ENCODE data around the gene TNFRSF1B.

The TNFRSF1B gene

GRCh38 chr1:12189328-12189682 lies 22.5 kb downstream of the TNFRSF1B start:
- Histone ChIP-seq H4K20me1 (ENCODE audit: insufficient read depth, low read length) (no peaks in the 10 kb centered on the region), H3K27ac (ENCODE audit: low read length) (no peak overlapping the region), H3K27me3 (replicated peaks; ENCODE audit: insufficient read depth, low read length) (no peaks in the 10 kb centered on the region), H3K4me2 (ENCODE audit: low read depth, low read length) (no peak overlapping the region), H3K4me1 (ENCODE audit: low read length) (no peaks in the 10 kb centered on the region), H3K9ac (ENCODE audit: low read length) (no peak overlapping the region), H3F3A (ENCODE audit: insufficient read depth, low read length) (no peaks in the 10 kb centered on the region), H3K9me2 (replicated peaks; ENCODE audit: insufficient read depth, low read length) (no peaks in the 10 kb centered on the region), H3K79me2 (ENCODE audit: low read length) (0 out of 2 replicates have a peak, but pooled peaks cover 7% of the 10 kb centered on the region), H3K36me3 (replicated peaks; ENCODE audit: insufficient read depth, low read length) (no peaks in the 10 kb centered on the region), H2AFZ (ENCODE audit: low read length) (no peak overlapping the region), H3K9me3 (replicated peaks; ENCODE audit: insufficient read depth, low read length) (no peaks in the 10 kb centered on the region), H3K4me3 (ENCODE audit: low read length) (no peak overlapping the region)
- TF ChIP-seq EZH2 (optimal IDR thresholded peaks at IDR 0.05; ENCODE audit: low read depth, low read length) (no peak), CTCF (IDR thresholded peaks at IDR 0.05; ENCODE audit: low read length) (no peak), EZH2phosphoT487 (IDR thresholded peaks at IDR 0.05; ENCODE audit: low read length) (no peak)
- no peak for DNase-seq

DNA sequence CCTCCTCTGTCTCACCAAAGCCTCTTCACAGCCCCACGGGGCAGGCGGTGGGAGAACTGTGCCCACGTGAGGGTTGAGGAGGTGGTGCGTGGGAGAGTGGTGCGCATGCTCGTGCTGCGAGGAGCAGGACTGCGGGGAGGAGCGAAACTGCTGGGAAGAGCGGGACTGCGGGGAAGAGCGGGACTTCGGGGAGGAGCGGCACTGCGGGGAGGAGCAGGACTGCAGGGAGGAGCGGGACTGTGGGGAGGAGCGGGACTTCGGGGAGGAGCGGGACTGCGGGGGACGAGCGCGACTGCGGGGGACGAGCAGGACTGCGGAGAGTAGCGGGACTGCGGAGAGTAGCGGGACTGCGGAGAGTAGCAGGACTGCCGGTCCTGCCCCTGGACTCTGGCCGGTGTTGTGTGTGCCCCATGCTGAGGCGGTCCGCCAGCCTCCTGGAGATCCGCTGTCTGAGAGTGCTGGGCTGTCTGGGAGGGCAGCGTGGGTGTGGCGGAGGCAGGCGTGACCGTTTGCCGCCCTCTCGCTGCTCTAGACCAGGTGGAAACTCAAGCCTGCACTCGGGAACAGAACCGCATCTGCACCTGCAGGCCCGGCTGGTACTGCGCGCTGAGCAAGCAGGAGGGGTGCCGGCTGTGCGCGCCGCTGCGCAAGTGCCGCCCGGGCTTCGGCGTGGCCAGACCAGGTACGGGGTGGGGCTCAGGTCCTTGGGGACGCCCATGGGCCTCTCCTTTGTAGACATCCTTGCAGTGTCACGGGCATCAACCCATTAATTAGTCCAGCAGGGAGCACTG lies 24.6 kb downstream of the TNFRSF1B start:
- no peaks in the 10 kb centered on the region for H3K4me1 ChIP-seq (ENCODE audit: low read length)
- H3K4me3 ChIP-seq (ENCODE audit: low read length) = no peak overlapping the region
- DNase-seq = no peak
- H3K36me3 ChIP-seq (replicated peaks; ENCODE audit: insufficient read depth, low read length) = no peaks in the 10 kb centered on the region
- H3F3A ChIP-seq (ENCODE audit: insufficient read depth, low read length) = no peaks in the 10 kb centered on the region
- no peaks in the 10 kb centered on the region for H3K27me3 ChIP-seq (replicated peaks; ENCODE audit: insufficient read depth, low read length)
- no peaks in the 10 kb centered on the region for H3K79me2 ChIP-seq (ENCODE audit: low read length)
- TF ChIP-seq EZH2phosphoT487 (IDR thresholded peaks at IDR 0.05; ENCODE audit: low read length) (no peak), EZH2 (optimal IDR thresholded peaks at IDR 0.05; ENCODE audit: low read depth, low read length) (no peak), CTCF (IDR thresholded peaks at IDR 0.05; ENCODE audit: low read length) (no peak)
- no peaks in the 10 kb centered on the region for H4K20me1 ChIP-seq (ENCODE audit: insufficient read depth, low read length)
- H3K9me2 ChIP-seq (replicated peaks; ENCODE audit: insufficient read depth, low read length) = no peaks in the 10 kb centered on the region
- no peak overlapping the region for H3K9ac ChIP-seq (ENCODE audit: low read length)
- H2AFZ ChIP-seq (ENCODE audit: low read length) = no peak overlapping the region
- no peaks in the 10 kb centered on the region for H3K9me3 ChIP-seq (replicated peaks; ENCODE audit: insufficient read depth, low read length)
- no peak overlapping the region for H3K4me2 ChIP-seq (ENCODE audit: low read depth, low read length)
- no peak overlapping the region for H3K27ac ChIP-seq (ENCODE audit: low read length)

GRCh38 chr1:12194666-12195216 lies 27.9 kb downstream of the TNFRSF1B start:
- H3K9ac ChIP-seq (ENCODE audit: low read length) = no peak overlapping the region

More at GRCh38 chr1:12194666-12195216, 27.9 kb downstream of the TNFRSF1B start:
- Histone ChIP-seq H3K4me3 (ENCODE audit: low read length) (no peak overlapping the region), H3K4me1 (ENCODE audit: low read length) (no peaks in the 10 kb centered on the region), H3K36me3 (replicated peaks; ENCODE audit: insufficient read depth, low read length) (no peaks in the 10 kb centered on the region), H3K27me3 (replicated peaks; ENCODE audit: insufficient read depth, low read length) (no peaks in the 10 kb centered on the region), H3K79me2 (ENCODE audit: low read length) (no peaks in the 10 kb centered on the region), H3K9me3 (replicated peaks; ENCODE audit: insufficient read depth, low read length) (no peaks in the 10 kb centered on the region), H3K4me2 (ENCODE audit: low read depth, low read length) (no peak overlapping the region), H3K27ac (ENCODE audit: low read length) (no peak overlapping the region), H4K20me1 (ENCODE audit: insufficient read depth, low read length) (no peaks in the 10 kb centered on the region), H3K9me2 (replicated peaks; ENCODE audit: insufficient read depth, low read length) (no peaks in the 10 kb centered on the region), H2AFZ (ENCODE audit: low read length) (no peak overlapping the region), H3F3A (ENCODE audit: insufficient read depth, low read length) (no peaks in the 10 kb centered on the region)
- TF ChIP-seq CTCF (IDR thresholded peaks at IDR 0.05; ENCODE audit: low read length) = no peak
- no peak for TF ChIP-seq EZH2phosphoT487 (IDR thresholded peaks at IDR 0.05; ENCODE audit: low read length)
- no peak for TF ChIP-seq EZH2 (optimal IDR thresholded peaks at IDR 0.05; ENCODE audit: low read depth, low read length)
- no peak for DNase-seq
